Left lung (tissue), 10 donors: ENCODE results near the gene RBFOX2. TPM values are rescaled to one million over a fixed set of nuclear protein-coding genes. Genes with fewer than 3 reads are reported as not detected.
"Not testable (repeated sequence)": the region's sequence is repeated elsewhere in the genome, so short reads cannot be mapped to it uniquely, and the experiment has no call there.

ENCODE experiments used
- ATAC-seq: fragments of 200-7000 bp; cut with Tn5 transposase; one replicate; pipeline ENCODE4 v1.9.1; 2020; ENCODE audit warnings: moderate library complexity
- DNase-seq, 4 donors: peaks; one replicate each; pipeline ENCODE4 v3.0.0-alpha.2; 2013 to 2020
- H3K27ac ChIP-seq, 2 donors: fragments of 200-600 bp; sonication (generic) in 1 of 2; one replicate each; pipeline versions ENCODE4 v1.5.0 to v1.8.0; 2020 to 2021
- H3K27me3 ChIP-seq, 2 donors: fragments of 200-600 bp; sonication (generic) in 1 of 2; one replicate each; pipeline versions ENCODE4 v1.5.0 to v1.8.0; 2020 to 2021
- H3K36me3 ChIP-seq, 2 donors: fragments of 200-600 bp; sonication (generic) in 1 of 2; one replicate each; pipeline versions ENCODE4 v1.5.0 to v1.8.0; 2020 to 2021
- H3K4me1 ChIP-seq, 2 donors: fragments of 200-600 bp; one replicate each; pipeline ENCODE4 v1.8.0; 2021
- H3K4me3 ChIP-seq, 2 donors: fragments of 200-600 bp; sonication (generic) in 1 of 2; one replicate each; pipeline versions ENCODE4 v1.5.0 to v1.8.0; 2020 to 2021; ENCODE audit warnings: mild to moderate bottlenecking in 1 of 2
- H3K9me3 ChIP-seq, 2 donors: fragments of 200-600 bp; sonication (generic) in 1 of 2; one replicate each; pipeline versions ENCODE4 v1.5.0 to v1.8.0; 2020 to 2021
- CTCF ChIP-seq, 2 donors: fragments of 200-600 bp; sonication (generic) in 1 of 2; IDR thresholded peaks; one replicate each; pipeline versions ENCODE4 v1.5.0 to v1.8.0; 2021; ENCODE audit warnings: antibody characterized with exemption in 2 of 2
- intact Hi-C, 2 donors: fragments of 100-400 bp; cut with DNase I; formaldehyde crosslinking; loops; one replicate each; pipeline versions ENCODE4 v1.11.2 to v1.14.2; 2022
- polyA plus RNA-seq, 6 donors: library from polyadenylated mRNA; unstranded; fragments of 120-200 nt; gene quantifications; one replicate each; pipeline ENCODE4 v1.2.1, GENCODE V29; 2013; ENCODE audit not compliant: insufficient read length in 6 of 6
- total RNA-seq, 2 donors: library from RNA; stranded (reverse); fragmentation: NEBNext Ultra II Directional; extraction: Animal tissue kit (Norgen Biotek cat#: 25700); gene quantifications; one replicate each; pipeline ENCODE4 v1.2.1, GENCODE V29; 2021
- donor health status: DM: no; HTN: yes; CAD: no.
- donor health status: DM: no; HTN: no; CAD: no.

The RBFOX2 gene
- total and polyA plus RNA-seq, 8 donors: 63.1 to 171 (median 154) TPM

GRCh38 chr22:36065775-36066544 is 37.3 kb upstream of the RBFOX2 start:
- intact Hi-C loops: loop anchor here (5.0 to 10.0 kb wide), 2 partner anchors 59 to 129 kb away; no protein-coding TSS in a partner anchor
- Histone ChIP-seq H3K27me3 (no peaks in the 10 kb centered on the region), H3K4me3 (peak overlapping the region; percentile 25 to 40), H3K4me1 (peaks cover 0 to 10% of the 10 kb centered on the region in 2 donors), H3K36me3 (no peaks in the 10 kb centered on the region), H3K27ac (peak overlapping the region; percentile 80 to 87), H3K9me3 (no peaks in the 10 kb centered on the region)
- DNase-seq (peak; percentile 86 to 94 (median 92)), ATAC-seq (peak; percentile 99)
- peak; percentile 97 to 100 for TF ChIP-seq CTCF (IDR thresholded peaks at IDR 0.05)

GRCh38 chr22:36065462-36065774 is 36.8 kb upstream of the RBFOX2 start:
- DNase-seq (no peak), ATAC-seq (peak; percentile 58)
- Histone ChIP-seq H3K36me3 (no peaks in the 10 kb centered on the region), H3K4me3 (peak overlapping the region; percentile 25 to 40), H3K27ac (peak overlapping the region; percentile 80 to 87), H3K4me1 (peaks cover 0 to 10% of the 10 kb centered on the region in 2 donors), H3K27me3 (no peaks in the 10 kb centered on the region), H3K9me3 (no peaks in the 10 kb centered on the region)
- TF ChIP-seq CTCF (IDR thresholded peaks at IDR 0.05): no peak
- intact Hi-C loops: loop anchor here (5.0 to 10.0 kb wide), 2 partner anchors 59 to 128 kb away; no protein-coding TSS in a partner anchor

GRCh38 chr22:36064358-36064757 is 35.7 kb upstream of the RBFOX2 start:
- Histone ChIP-seq H3K27ac (no peak overlapping the region), H3K9me3 (no peaks in the 10 kb centered on the region), H3K36me3 (no peaks in the 10 kb centered on the region), H3K4me3 (no peak overlapping the region), H3K27me3 (no peaks in the 10 kb centered on the region), H3K4me1 (peaks cover 0 to 10% of the 10 kb centered on the region in 2 donors)
- ATAC-seq (no peak), DNase-seq (no peak)
- TF ChIP-seq CTCF (IDR thresholded peaks at IDR 0.05): no peak
- intact Hi-C loops: loop anchor here in 1 of 2 donors (10.0 kb wide), 1 partner anchor 60 kb away; no protein-coding TSS in a partner anchor

- no peaks in the 10 kb centered on the region for H3K4me1 ChIP-seq
- no peak overlapping the region for H3K4me3 ChIP-seq
- no peaks in the 10 kb centered on the region for H3K9me3 ChIP-seq
- ATAC-seq (no peak), DNase-seq (no peak)
- H3K36me3 ChIP-seq: no peaks in the 10 kb centered on the region
- intact Hi-C loops: no loop called here
- H3K27me3 ChIP-seq: no peaks in the 10 kb centered on the region
- no peak for TF ChIP-seq CTCF (IDR thresholded peaks at IDR 0.05)
- H3K27ac ChIP-seq: no peak overlapping the region
Measured at GRCh38 chr22:36056980-36057379, 28.4 kb upstream of the RBFOX2 start.

- H3K27ac ChIP-seq: no peak overlapping the region
- intact Hi-C loops: no loop called here
- DNase-seq: no peak
Measured at GRCh38 chr22:36055376-36056295, 27.0 kb upstream of the RBFOX2 start.

GRCh38 chr22:36054446-36054845 is 25.8 kb upstream of the RBFOX2 start:
- intact Hi-C loops, H3K9me3 ChIP-seq, H3K4me1 ChIP-seq, H3K27ac ChIP-seq, H3K27me3 ChIP-seq, DNase-seq, ATAC-seq, H3K4me3 ChIP-seq, H3K36me3 ChIP-seq: not testable (repeated sequence)

More at GRCh38 chr22:36055376-36056295, 27.0 kb upstream of the RBFOX2 start:
- no peak overlapping the region for H3K4me3 ChIP-seq
- H3K9me3 ChIP-seq: no peaks in the 10 kb centered on the region
- H3K36me3 ChIP-seq: no peaks in the 10 kb centered on the region
- no peak for TF ChIP-seq CTCF (IDR thresholded peaks at IDR 0.05)
- no peak for ATAC-seq
- H3K4me1 ChIP-seq: no peaks in the 10 kb centered on the region
- no peaks in the 10 kb centered on the region for H3K27me3 ChIP-seq
